IPS-18a (cell line): Measurements from ENCODE around the gene RAPH1.

ENCODE experiments used
- H3K27ac ChIP-seq: one replicate; pipeline ENCODE4 v1.5.1; 2013; ENCODE audit warnings: low read length
- H3K27me3 ChIP-seq: one replicate; pipeline ENCODE4 v1.6.1; 2013; ENCODE audit warnings: mild to moderate bottlenecking, low read length; ENCODE audit not compliant: control insufficient read depth, insufficient read depth
- H3K36me3 ChIP-seq: one replicate; pipeline ENCODE4 v1.6.1; 2013; ENCODE audit warnings: low read depth, low read length; ENCODE audit not compliant: control insufficient read depth
- H3K4me1 ChIP-seq: one replicate; pipeline ENCODE4 v1.6.1; 2013; ENCODE audit warnings: low read depth, low read length; ENCODE audit not compliant: control insufficient read depth
- H3K4me3 ChIP-seq: one replicate; pipeline ENCODE4 v1.5.1; 2013; ENCODE audit warnings: low read length
- H3K9ac ChIP-seq: one replicate; pipeline ENCODE4 v1.6.1; 2013; ENCODE audit warnings: mild to moderate bottlenecking, low read length, moderate library complexity
- H3K9me3 ChIP-seq: one replicate; pipeline ENCODE4 v1.6.1; 2013; ENCODE audit warnings: low read depth, low read length; ENCODE audit not compliant: control insufficient read depth

Gene RAPH1

DNA sequence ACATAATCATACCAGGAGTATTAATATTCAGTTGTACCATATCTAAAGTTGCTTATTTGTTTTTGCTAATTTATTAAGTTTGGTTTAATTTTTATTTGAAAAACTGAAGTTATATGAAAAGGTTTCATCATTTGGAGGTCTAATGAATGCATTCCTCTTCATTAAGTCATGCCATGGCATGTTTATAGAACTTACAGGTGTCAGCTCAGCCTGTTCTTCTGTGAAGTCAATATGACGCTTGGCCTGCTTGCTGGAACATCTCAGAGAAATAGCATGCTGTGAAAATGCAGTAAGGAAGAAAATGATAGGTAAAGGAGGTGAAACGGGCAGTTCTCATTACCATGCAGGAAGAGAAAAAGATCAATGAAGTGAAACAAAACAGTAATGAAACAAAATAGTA is 58.2 kb downstream of the RAPH1 start:
- Histone ChIP-seq H3K4me3 (no peak overlapping the region), H3K4me1 (no peaks in the 10 kb centered on the region), H3K9ac (no peak overlapping the region), H3K9me3 (no peaks in the 10 kb centered on the region), H3K36me3 (no peaks in the 10 kb centered on the region), H3K27me3 (no peaks in the 10 kb centered on the region), H3K27ac (no peak overlapping the region)

DNA sequence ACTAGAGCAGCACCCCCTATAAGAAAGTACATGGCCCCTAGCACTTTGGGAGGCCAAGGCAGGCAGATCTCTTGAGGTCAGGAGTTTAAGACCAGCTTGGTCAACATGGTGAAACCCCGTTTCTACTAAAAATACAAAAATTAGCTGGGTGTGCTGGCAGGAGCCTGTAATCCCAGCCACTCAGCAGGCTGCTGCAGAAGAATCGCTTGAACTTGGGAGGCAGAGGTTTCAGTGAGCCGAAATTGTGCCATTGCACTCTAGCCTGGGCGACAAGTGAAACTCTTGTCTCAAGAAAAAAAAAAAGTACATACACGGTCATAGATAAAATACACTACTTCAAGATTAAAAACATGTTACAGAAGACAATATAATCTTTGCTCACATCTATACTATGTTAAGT is 63.8 kb downstream of the RAPH1 start:
- no peaks in the 10 kb centered on the region for H3K9me3 ChIP-seq
- no peak overlapping the region for H3K9ac ChIP-seq
- no peaks in the 10 kb centered on the region for H3K36me3 ChIP-seq
- H3K27ac ChIP-seq = no peak overlapping the region
- no peaks in the 10 kb centered on the region for H3K27me3 ChIP-seq
- no peaks in the 10 kb centered on the region for H3K4me1 ChIP-seq
- H3K4me3 ChIP-seq = no peak overlapping the region

DNA sequence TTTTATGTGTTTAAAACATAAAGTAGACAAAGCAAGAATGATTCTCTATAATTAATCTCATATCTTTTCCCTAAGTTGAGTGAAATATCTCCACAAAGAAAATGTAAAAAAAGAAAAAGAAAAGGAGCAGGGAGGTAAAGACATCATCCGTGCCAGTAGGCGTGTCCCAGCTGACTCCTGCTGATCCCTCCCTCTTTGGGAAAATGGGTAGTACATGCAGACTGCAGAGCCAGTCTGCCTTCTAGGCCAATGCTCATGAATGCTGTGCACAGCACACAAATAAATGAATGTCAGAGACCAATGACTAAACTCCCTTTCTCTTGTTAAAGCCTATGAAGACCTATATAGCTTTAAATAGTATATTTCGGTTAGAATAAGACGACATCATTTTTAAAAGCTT is 64.7 kb downstream of the RAPH1 start:
- Histone ChIP-seq H3K36me3 (no peaks in the 10 kb centered on the region), H3K4me1 (no peaks in the 10 kb centered on the region), H3K9ac (no peak overlapping the region), H3K9me3 (no peaks in the 10 kb centered on the region), H3K4me3 (no peak overlapping the region), H3K27ac (no peak overlapping the region), H3K27me3 (no peaks in the 10 kb centered on the region)

DNA sequence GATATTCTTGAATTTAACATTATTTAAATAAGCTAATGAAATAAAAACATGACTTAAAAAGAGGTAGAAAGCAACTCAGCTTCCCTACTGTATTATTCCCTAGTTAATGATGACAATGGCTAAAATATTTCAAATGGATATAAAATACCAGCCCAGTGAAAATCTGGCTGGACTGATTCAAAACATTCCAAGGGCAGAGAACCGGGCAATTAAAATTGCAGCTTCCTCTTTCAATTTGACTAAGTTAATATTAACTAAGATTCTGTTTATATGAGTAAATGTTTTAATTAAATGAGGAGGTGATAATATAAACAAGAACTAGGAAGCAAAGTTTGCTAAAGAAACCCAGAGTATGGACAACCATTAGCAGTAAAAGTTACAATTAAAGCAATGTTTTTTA is 65.6 kb downstream of the RAPH1 start:
- Histone ChIP-seq H3K4me3 (no peak overlapping the region), H3K4me1 (no peaks in the 10 kb centered on the region), H3K9me3 (no peaks in the 10 kb centered on the region), H3K9ac (no peak overlapping the region), H3K27me3 (no peaks in the 10 kb centered on the region), H3K27ac (no peak overlapping the region), H3K36me3 (no peaks in the 10 kb centered on the region)

DNA sequence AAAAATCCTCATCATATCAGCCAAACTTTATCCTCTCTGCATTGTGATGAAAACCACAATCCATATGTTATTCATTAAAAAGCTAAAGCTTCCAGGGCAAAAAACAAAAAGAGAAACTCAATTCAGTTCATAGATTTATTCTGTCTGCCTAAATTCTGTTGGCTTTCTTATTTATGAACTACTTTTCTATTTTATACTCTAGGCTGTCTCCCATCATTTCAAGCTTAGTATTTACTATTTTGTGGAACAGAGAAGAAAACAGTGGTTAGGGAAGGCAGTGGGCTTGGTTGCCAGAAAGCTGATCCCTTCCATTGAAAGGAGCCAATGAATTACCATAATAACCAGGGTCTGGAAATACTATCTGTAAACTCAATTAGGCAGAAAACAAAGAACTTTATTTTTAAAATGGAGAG is 71.8 kb downstream of the RAPH1 start:
- H3K9me3 ChIP-seq = no peaks in the 10 kb centered on the region
- H3K27me3 ChIP-seq = no peaks in the 10 kb centered on the region
- no peak overlapping the region for H3K4me3 ChIP-seq
- H3K27ac ChIP-seq = no peak overlapping the region
- no peaks in the 10 kb centered on the region for H3K4me1 ChIP-seq
- no peak overlapping the region for H3K9ac ChIP-seq
- H3K36me3 ChIP-seq = peaks cover 6% of the 10 kb centered on the region

DNA sequence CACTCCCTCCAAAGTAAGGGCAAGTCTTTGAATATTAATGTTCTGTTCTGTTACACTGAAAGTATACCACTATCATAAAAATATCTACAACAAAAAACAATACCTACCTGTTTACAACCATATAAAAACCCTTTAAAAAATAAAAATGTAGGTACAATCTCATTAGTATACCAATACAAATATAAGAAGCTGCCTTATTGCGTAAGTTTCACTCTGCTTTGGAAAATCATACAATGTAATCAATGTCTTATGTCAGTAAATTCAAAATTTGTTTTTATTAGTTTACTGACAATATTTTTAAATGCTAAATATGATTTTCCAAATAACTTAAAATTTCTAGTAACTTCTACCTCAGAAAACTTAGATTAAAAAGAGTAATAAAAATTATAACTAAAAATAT is 72.8 kb downstream of the RAPH1 start:
- no peak overlapping the region for H3K27ac ChIP-seq
- H3K4me3 ChIP-seq = no peak overlapping the region
- H3K9ac ChIP-seq = no peak overlapping the region
- H3K4me1 ChIP-seq = no peaks in the 10 kb centered on the region
- no peaks in the 10 kb centered on the region for H3K27me3 ChIP-seq
- no peaks in the 10 kb centered on the region for H3K9me3 ChIP-seq
- peaks cover 10% of the 10 kb centered on the region for H3K36me3 ChIP-seq

DNA sequence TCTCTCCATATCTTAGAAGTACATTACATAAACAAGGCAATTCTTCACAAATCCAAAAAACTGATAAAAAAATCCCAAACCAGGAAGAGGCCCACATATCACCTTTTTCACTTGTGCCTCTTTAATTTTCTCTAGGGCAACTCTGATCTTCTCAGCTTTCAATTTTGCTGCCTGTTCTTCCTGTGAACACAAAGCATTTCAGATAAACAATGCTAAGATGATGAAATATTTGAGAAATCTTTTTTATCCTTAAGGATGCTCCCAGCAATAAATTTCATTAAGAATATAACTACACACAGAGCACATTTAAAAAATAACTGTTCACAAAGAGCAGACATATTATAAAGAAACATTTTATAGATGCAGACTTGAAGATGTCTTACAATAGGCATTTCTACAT is 73.4 kb downstream of the RAPH1 start:
- no peak overlapping the region for H3K9ac ChIP-seq
- H3K27ac ChIP-seq = no peak overlapping the region
- no peaks in the 10 kb centered on the region for H3K9me3 ChIP-seq
- H3K4me3 ChIP-seq = no peak overlapping the region
- no peaks in the 10 kb centered on the region for H3K27me3 ChIP-seq
- H3K4me1 ChIP-seq = no peaks in the 10 kb centered on the region
- H3K36me3 ChIP-seq = peaks cover 13% of the 10 kb centered on the region

DNA sequence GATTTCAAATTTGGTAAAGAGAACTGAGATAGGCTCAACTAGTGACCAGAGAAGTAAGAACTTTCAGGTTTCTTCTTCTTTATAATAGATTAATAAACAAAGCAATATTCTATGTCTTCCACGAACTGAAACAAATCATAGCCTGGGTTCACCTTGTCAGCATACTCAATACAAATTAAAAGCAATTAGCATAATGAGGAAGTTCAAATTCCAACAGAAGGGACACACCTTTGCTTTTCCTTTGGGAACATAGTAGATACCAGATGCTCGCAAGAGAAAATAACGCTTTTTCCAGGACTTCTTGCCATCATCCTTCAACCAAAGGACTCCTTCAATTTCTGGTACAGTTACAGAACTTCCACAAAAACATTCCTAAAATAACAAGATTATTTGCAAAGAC is 79.9 kb downstream of the RAPH1 start:
- H3K9ac ChIP-seq = no peak overlapping the region
- H3K27me3 ChIP-seq = no peaks in the 10 kb centered on the region
- H3K4me1 ChIP-seq = no peaks in the 10 kb centered on the region
- no peaks in the 10 kb centered on the region for H3K9me3 ChIP-seq
- H3K27ac ChIP-seq = no peak overlapping the region
- H3K4me3 ChIP-seq = no peak overlapping the region
- peaks cover 24% of the 10 kb centered on the region for H3K36me3 ChIP-seq

DNA sequence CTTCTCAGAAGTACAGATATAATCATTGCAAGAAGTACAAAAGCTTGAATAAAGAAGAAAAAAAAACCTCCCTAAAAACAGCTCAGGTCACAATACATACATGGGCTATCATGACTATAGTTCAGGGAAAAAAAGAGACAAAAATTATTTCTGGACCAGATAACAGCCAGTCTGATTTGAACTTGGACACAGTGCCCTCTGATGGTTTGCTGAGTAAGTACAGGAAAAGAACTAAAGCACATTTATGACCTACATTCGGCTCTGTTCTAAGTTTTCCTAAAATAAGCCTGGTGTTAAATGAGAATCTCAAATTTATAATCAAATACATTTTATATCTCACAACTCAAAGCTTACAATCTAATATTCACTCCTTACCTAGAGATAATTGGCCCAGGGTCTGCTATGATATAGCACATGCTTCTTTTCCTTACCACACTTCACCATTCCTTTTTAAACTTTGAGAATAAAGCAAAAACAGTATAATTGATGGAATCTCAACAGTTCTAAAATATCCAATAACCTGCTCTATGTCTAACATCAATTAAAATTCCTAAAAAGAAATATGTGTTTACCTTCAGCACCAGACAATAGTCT is 81.1 kb downstream of the RAPH1 start:
- H3K27me3 ChIP-seq = no peaks in the 10 kb centered on the region
- H3K4me1 ChIP-seq = no peaks in the 10 kb centered on the region
- H3K9me3 ChIP-seq = no peaks in the 10 kb centered on the region
- H3K9ac ChIP-seq = no peak overlapping the region
- H3K4me3 ChIP-seq = no peak overlapping the region
- H3K27ac ChIP-seq = no peak overlapping the region
- peaks cover 18% of the 10 kb centered on the region for H3K36me3 ChIP-seq

DNA sequence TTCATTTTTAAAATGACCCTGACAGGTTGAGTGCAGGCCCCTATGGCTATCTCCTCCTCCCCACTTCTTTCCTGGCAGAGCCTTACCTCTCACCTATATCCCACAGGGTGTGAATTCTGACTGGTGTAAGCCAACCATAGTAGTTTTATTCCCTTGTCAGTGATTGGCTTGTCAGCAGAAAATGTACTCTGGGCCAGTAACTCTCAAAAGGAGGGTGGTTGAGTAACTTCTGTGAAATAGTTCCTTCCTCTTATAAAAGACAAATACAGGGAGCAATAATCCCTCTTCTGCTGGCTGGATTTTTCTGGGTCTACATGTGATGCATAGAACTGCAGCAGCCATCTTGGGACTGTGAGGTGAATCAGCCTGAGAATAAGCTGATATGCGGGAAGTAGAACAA is 83.4 kb downstream of the RAPH1 start:
- no peaks in the 10 kb centered on the region for H3K4me1 ChIP-seq
- H3K27ac ChIP-seq = no peak overlapping the region
- no peaks in the 10 kb centered on the region for H3K27me3 ChIP-seq
- no peak overlapping the region for H3K4me3 ChIP-seq
- no peaks in the 10 kb centered on the region for H3K9me3 ChIP-seq
- peaks cover 20% of the 10 kb centered on the region for H3K36me3 ChIP-seq
- H3K9ac ChIP-seq = no peak overlapping the region

DNA sequence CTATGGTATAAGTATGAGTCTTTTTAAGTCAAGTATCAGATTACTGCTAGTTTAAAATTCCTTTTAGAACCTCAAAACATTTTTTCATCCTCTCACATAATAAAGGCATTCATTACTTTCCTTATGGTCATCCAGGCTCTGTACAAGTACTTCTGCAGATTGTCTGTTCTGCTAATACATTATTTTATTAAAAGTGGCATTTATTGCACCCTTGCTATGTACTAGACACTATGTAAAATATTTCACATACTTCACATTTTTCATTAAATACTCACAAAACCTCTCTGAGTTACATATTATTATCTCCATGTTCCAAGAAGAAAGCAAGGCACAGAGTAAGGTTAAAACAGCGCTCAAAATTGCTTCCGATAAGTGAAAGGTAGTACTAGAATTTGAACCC is 84.1 kb downstream of the RAPH1 start:
- Histone ChIP-seq H3K9me3 (no peaks in the 10 kb centered on the region), H3K27me3 (no peaks in the 10 kb centered on the region), H3K4me1 (no peaks in the 10 kb centered on the region), H3K9ac (no peak overlapping the region), H3K36me3 (peaks cover 20% of the 10 kb centered on the region), H3K4me3 (no peak overlapping the region), H3K27ac (no peak overlapping the region)

DNA sequence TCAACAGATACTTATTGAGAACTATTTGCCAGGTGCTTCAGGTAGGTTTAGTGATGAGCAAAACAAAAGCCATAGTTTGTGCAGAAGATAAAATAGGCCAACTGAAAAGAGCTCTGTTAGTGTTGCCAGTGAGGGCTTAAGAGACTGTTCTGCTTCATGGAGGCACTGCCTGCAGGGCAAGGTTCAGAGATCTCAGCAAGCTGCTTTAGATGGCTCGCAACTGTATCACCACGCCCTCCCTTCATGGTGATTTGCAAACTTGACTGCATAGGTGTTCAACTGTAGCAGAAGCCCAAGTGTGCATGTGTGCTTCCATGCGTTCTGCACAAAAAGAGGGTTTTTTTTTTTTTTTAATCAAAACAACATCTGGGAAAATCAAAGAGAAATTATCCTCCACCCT is 84.5 kb downstream of the RAPH1 start:
- H3K36me3 ChIP-seq = peaks cover 20% of the 10 kb centered on the region
- no peaks in the 10 kb centered on the region for H3K4me1 ChIP-seq
- H3K27me3 ChIP-seq = no peaks in the 10 kb centered on the region
- no peak overlapping the region for H3K27ac ChIP-seq
- H3K9me3 ChIP-seq = no peaks in the 10 kb centered on the region
- no peak overlapping the region for H3K9ac ChIP-seq
- H3K4me3 ChIP-seq = no peak overlapping the region
